Activated CD8-positive, alpha-beta T cell treated with anti-CD3 and anti-CD28 coated beads for 36 hours (primary cell): ENCODE data around the gene ZNF655. TPM values are rescaled to one million over a fixed set of nuclear protein-coding genes. Genes with fewer than 3 reads are reported as not detected.

Experiments
- ATAC-seq: fragments of 200-7000 bp; cut with Tn5 transposase; one replicate; pipeline ENCODE4 v1.10.0; 2021; ENCODE audit warnings: mild to moderate bottlenecking, moderate library complexity
- CTCF ChIA-PET: fragments of 350-600 bp; sonication (Branson Sonifier 250); formaldehyde crosslinking; loops from one replicate; lab custom pipeline; 2021; ENCODE audit warnings: antibody characterized with exemption; lab: Charles Lee
- POLR2A ChIA-PET: fragments of 350-600 bp; sonication (Branson Sonifier 250); formaldehyde crosslinking; loops from one replicate; lab custom pipeline; 2021; ENCODE audit warnings: antibody characterized with exemption; lab: Charles Lee
- DNase-seq: peaks from one replicate; pipeline ENCODE4 v3.0.0-alpha.2; 2020
- H3K27ac Mint-ChIP-seq: one replicate; pipeline ENCODE4 v1.8.0; 2021; ENCODE audit warnings: mild to moderate bottlenecking, mixed read lengths
- H3K27me3 Mint-ChIP-seq: one replicate; pipeline ENCODE4 v1.8.0; 2021; ENCODE audit warnings: mixed read lengths
- H3K36me3 Mint-ChIP-seq: one replicate; pipeline ENCODE4 v1.8.0; 2021; ENCODE audit warnings: low read depth, mixed read lengths
- H3K4me1 Mint-ChIP-seq: one replicate; pipeline ENCODE4 v1.8.0; 2021; ENCODE audit warnings: low read depth, mixed read lengths
- H3K4me3 Mint-ChIP-seq: one replicate; pipeline ENCODE4 v1.8.0; 2021; ENCODE audit warnings: mild to moderate bottlenecking, moderate library complexity, mixed read lengths
- H3K9me3 Mint-ChIP-seq: one replicate; pipeline ENCODE4 v1.8.0; 2021; ENCODE audit warnings: mixed read lengths
- CTCF ChIP-seq: fragments of 200-600 bp; IDR thresholded peaks from one replicate; pipeline ENCODE4 v1.8.0; 2022; ENCODE audit warnings: antibody characterized with exemption, mild to moderate bottlenecking
- intact Hi-C: fragments of 100-400 bp; cut with micrococcal nuclease; formaldehyde crosslinking; loops from one replicate; pipeline ENCODE4 v1.10.0; 2022
- total RNA-seq, 2 experiments: library from RNA; stranded (reverse); gene quantifications; one replicate each; pipeline ENCODE4 v1.2.3, GENCODE V29; 2021

The ZNF655 gene
- total RNA-seq, 2 experiments from 2014 or later, result 63.0 to 65.2 TPM

- DNase-seq (no peak), ATAC-seq (no peak)
- no peaks in the 10 kb centered on the region for H3K27me3 Mint-ChIP-seq
- ChIA-PET CTCF (interaction anchor here (1.1 to 1.5 kb wide), 2 partner anchors 9 to 49 kb away, joined by 3 to 4 read pairs; no protein-coding TSS in a partner anchor), POLR2A (no interaction called here)
- peaks cover 67% of the 10 kb centered on the region for H3K36me3 Mint-ChIP-seq
- H3K4me3 Mint-ChIP-seq, result no peak overlapping the region
- no peak for TF ChIP-seq CTCF
- H3K9me3 Mint-ChIP-seq, result peaks cover 46% of the 10 kb centered on the region
- no peak overlapping the region for H3K27ac Mint-ChIP-seq
- intact Hi-C loops, result no loop called here
- H3K4me1 Mint-ChIP-seq, result no peaks in the 10 kb centered on the region
Measured at GRCh38 chr7:99531354-99531765, 27.1 kb upstream of the ZNF655 start.

- ChIA-PET POLR2A (interaction anchor here (1.3 kb wide), 1 partner anchor 89 kb away, joined by 3 read pairs; no protein-coding TSS in a partner anchor), CTCF (no interaction called here)
- Mint-ChIP-seq H3K36me3 (peaks cover 38% of the 10 kb centered on the region), H3K9me3 (peaks cover 44% of the 10 kb centered on the region), H3K27ac (no peak overlapping the region), H3K4me1 (no peaks in the 10 kb centered on the region), H3K27me3 (no peaks in the 10 kb centered on the region), H3K4me3 (no peak overlapping the region)
- intact Hi-C loops, result no loop called here
- ATAC-seq (no peak), DNase-seq (no peak)
- TF ChIP-seq CTCF, result no peak
Measured at GRCh38 chr7:99535667-99536066, 22.8 kb upstream of the ZNF655 start.

- H3K4me1 Mint-ChIP-seq, result no peaks in the 10 kb centered on the region
- ATAC-seq (no peak), DNase-seq (no peak)
- H3K36me3 Mint-ChIP-seq, result peaks cover 15% of the 10 kb centered on the region
- POLR2A ChIA-PET, result interaction anchor here (1.2 kb wide), 1 partner anchor 18 kb away, joined by 3 read pairs; no protein-coding TSS in a partner anchor
- no peak for TF ChIP-seq CTCF
- peaks cover 25% of the 10 kb centered on the region for H3K9me3 Mint-ChIP-seq
- intact Hi-C loops, result no loop called here
- H3K4me3 Mint-ChIP-seq, result no peak overlapping the region
- CTCF ChIA-PET, result no interaction called here
- H3K27ac Mint-ChIP-seq, result no peak overlapping the region
- no peaks in the 10 kb centered on the region for H3K27me3 Mint-ChIP-seq
Measured at GRCh38 chr7:99539213-99539811, 19.1 kb upstream of the ZNF655 start.

- intact Hi-C loops, result no loop called here
- peaks cover 25% of the 10 kb centered on the region for H3K9me3 Mint-ChIP-seq
- no peak overlapping the region for H3K4me3 Mint-ChIP-seq
- ChIA-PET POLR2A (interaction anchor here (0.8 to 1.3 kb wide), 4 partner anchors 15 to 41 kb away, joined by 3 to 4 read pairs (median 3); partner anchors contain the start of gene ZNF394), CTCF (interaction anchor here (1.0 kb wide), 1 partner anchor 9 kb away, joined by 4 read pairs; no protein-coding TSS in a partner anchor)
- ATAC-seq, result no peak
- peaks cover 13% of the 10 kb centered on the region for H3K36me3 Mint-ChIP-seq
- H3K4me1 Mint-ChIP-seq, result no peaks in the 10 kb centered on the region
- no peak overlapping the region for H3K27ac Mint-ChIP-seq
- no peak for DNase-seq
- TF ChIP-seq CTCF, result no peak
- H3K27me3 Mint-ChIP-seq, result no peaks in the 10 kb centered on the region
Measured at GRCh38 chr7:99540542-99540941, 17.9 kb upstream of the ZNF655 start.

GRCh38 chr7:99541212-99541611 is 17.2 kb upstream of the ZNF655 start:
- no peak overlapping the region for H3K4me3 Mint-ChIP-seq
- no peaks in the 10 kb centered on the region for H3K4me1 Mint-ChIP-seq
- intact Hi-C loops, result no loop called here
- POLR2A ChIA-PET, result interaction anchor here (1.3 kb wide), 1 partner anchor 16 kb away, joined by 3 read pairs; no protein-coding TSS in a partner anchor
- no peak overlapping the region for H3K27ac Mint-ChIP-seq
- ATAC-seq, result no peak
- H3K36me3 Mint-ChIP-seq, result peaks cover 13% of the 10 kb centered on the region
- no peak for TF ChIP-seq CTCF
- no peaks in the 10 kb centered on the region for H3K27me3 Mint-ChIP-seq
- no peak for DNase-seq
- CTCF ChIA-PET, result interaction anchor here (1.0 kb wide), 1 partner anchor 9 kb away, joined by 4 read pairs; no protein-coding TSS in a partner anchor
- H3K9me3 Mint-ChIP-seq, result peaks cover 25% of the 10 kb centered on the region
